HG03060 (cell line): ENCODE results near the gene EXD3.

ENCODE experiments used
- ATAC-seq: cut with Tn5 transposase; IDR thresholded peaks from one replicate; pipeline ENCODE4 v1.9.1; 2021; ENCODE audit warnings: low read depth, moderate number of reproducible peaks; ENCODE audit not compliant: unreplicated experiment

EXD3 gene

DNA sequence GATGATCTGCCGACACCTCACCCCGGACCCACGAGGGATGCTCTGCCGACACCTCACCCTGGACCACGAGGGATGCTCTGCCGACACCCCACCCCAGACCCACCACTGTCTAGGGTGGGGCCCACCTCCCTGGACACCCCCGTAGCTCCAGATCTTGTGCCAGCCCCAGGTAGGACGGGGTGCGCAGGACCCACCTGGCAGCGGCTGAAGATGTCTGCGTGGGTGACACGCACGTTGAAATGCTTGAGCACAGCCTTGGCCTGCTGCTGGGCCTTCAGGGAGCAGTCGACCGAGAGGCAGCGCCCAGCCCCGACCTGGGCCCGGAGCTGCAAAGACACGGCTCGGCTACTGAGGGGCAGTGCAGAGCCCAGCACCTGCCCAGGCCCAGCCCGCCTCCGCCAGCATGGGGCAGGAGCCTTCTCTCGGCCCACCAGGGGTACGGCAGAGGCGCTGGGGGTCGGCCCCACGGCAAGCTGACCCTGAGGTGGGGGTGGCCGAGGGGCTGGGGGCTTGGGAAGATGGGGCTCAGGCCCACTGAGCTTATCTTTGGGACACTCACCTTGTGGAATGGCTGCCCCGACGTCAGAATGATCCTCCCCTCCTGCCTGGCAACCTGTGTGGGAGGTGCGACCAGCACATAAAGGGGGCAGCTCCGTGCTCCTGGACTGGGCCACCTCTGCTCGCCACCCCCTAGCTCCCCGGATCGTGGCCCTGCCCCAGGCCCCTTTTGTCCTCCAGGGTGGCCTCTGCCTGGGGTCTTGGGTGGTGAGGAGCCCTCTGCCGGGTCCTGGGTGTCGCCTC lies 99.2 kb downstream of the EXD3 start:
- no peak for ATAC-seq

GRCh38 chr9:137321726-137322361 lies 101.1 kb downstream of the EXD3 start:
- ATAC-seq, result no peak

GRCh38 chr9:137320555-137321384 lies 102.2 kb downstream of the EXD3 start:
- no peak for ATAC-seq

- ATAC-seq, result no peak
Observed at GRCh38 chr9:137319739-137320551, 103.0 kb downstream of the EXD3 start.

DNA sequence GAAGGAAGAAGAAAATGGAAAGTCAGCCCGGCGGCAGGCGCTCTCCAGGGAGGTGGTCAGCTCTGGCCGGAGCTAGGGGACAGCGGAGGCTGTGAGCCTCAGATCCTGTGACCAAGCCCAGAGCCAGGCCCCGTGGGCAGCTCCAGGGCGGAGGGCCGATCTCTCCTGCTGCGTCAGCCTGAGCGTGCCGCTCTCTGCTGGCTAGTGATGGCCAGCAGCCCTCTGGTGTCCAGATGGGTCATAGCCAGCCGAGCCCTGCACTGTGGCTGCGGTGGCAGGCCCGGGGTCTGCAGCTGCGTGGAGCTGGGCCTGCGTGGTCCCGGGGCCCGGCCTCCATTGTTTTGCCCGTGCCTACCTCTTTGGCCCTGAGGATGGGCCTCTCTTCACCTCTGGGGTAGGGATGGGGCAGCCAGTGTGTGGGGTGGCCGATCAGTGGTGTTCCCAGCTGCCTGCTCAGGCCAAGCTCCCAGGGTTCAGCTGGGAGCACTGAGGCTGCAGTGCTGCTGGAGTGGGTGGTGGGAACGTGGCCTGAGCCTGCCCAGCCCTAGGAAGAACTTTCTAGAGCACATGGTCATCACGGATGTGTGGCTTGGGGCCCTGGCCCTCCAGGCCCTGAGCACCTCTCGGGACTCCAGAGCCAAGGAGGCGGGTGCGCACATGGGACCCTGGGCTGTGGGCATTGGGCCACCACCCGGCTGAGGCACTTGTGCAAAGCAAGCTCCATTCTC lies 103.8 kb downstream of the EXD3 start:
- no peak for ATAC-seq

GRCh38 chr9:137318602-137319001 lies 104.4 kb downstream of the EXD3 start:
- ATAC-seq, result no peak

- no peak for ATAC-seq
Observed at GRCh38 chr9:137317718-137318511, 105.0 kb downstream of the EXD3 start.

DNA sequence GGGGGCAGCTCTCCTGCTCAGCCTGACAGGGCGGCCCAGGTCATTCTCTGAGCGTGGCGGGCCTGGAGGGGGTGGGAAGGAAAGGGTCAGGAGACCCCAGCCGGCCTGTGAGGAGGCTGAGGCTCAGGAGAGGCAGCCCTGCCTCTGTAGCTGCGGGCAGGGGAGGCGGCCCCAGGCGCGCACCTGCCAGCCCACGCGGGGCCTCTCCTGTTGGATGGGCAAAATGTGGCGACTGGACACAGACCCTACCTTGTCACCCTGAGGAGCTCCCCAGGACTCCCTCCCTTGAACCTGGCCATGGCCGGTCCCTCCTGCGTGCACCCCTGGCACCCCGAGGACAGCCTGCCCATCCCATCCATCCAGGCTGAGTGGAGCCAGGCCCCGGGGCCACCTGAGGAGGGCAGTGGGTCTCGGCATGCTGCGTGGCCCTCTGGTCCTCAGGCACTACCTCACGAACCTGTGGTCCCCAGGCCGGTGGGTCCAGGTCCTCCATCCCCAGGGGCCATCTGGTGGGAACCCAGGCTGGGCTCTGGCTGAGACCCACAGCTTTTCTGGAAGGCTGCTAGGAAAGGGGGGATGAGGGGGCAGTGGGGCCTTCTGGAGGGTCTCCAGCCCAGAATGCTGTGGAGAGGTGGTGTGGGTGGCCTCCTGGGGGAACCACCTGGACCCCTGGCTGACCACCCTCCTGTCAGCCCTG lies 105.8 kb downstream of the EXD3 start:
- no peak for ATAC-seq

DNA sequence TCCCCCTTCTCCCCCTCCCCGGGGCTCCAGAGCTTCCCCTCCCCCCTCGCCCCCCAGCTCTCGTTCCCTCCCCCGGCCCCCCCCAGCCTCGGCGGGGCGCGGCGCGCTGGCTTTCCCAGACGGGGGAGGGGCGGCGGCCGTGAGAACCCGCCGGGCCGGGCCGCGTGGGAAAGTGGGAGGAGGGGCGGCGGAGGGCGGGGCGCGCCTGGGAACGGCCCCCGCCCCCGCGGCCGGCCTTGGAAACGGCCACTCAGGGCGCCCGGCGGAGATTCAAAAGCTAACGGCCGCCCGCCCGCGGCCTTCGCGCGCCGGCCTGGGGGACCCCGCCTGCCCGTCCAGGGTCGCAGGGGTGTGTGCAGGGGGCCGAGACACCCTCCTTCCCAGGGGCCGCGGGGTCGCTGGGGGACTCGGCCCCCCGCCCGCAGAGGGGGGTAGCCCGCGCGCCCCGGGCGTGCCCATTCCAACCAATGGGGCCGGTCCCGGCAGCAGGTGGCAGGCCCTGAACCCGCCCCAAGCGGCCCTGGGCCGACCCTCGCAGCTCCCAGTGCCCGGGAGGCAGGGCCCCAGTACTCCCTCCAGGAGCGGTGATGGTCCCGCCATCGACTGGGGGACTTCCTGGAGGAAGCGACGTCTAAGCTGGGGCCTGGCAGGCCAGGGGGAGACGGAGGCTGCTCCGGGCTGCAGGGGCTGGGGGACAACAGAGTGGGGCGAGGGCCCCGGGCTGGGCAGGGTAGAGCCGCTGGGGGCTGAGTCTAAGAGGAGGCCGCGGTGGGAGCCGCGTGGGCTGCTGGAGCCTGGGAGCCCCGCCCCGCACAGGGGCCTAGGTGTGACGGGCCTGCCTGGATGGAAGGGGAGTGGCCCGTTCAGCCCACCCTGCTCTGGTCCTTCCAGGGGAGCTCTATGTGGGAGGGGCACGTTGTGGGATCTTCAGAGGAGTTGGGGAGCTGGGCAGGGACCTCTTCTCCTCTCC lies 106.7 kb downstream of the EXD3 start:
- no peak for ATAC-seq

- ATAC-seq, result no peak
Observed at GRCh38 chr9:137315581-137316011, 107.4 kb downstream of the EXD3 start.

DNA sequence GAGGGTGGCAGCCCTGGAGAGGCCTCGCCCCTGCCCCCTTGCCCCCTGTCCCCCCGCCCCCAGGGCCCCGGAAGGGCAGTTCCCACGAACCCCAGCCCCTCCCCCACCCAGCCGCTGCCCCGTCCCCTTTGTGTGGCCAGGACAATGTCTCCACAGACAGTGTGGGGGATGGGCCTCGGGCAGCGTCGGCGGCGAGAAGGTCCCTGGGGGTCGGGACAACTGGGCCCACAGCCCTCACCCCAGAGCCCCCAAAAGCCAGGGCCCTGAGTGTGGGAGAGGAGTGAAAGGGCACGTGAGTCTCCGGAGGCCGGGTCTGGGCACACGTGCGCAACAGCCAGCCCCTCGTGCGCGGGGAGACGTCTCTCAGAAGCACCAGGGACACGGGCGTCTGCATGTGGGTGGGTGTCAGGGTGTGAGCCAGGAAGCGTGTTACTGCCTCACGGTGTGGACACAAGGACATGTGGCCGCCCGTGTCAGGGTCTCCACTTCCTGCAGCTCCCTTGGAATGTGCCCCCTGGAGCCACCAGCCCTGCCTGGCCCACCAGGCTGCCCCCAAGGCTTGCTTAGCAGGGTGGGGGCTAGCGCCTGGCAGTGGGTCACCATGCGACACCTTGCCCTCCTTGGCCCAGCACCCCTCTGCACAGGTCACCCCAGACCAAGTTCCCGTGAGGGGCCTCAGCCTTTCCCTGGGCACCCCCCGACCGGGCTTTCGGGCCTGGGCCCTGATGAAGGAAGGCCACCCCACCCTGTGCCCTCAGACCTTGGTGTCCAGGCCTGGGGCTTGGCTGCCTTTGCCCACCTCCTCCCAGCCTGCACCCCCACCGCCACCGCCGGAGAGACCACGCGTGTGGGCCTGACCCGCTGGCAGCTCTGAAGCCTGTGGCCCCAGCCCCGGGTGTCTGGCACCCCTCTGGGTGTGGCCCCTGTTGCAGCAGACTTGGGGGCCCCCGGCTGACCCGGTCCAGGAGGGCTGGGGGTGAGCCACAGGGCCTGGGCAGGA lies 108.1 kb downstream of the EXD3 start:
- ATAC-seq, result no peak

DNA sequence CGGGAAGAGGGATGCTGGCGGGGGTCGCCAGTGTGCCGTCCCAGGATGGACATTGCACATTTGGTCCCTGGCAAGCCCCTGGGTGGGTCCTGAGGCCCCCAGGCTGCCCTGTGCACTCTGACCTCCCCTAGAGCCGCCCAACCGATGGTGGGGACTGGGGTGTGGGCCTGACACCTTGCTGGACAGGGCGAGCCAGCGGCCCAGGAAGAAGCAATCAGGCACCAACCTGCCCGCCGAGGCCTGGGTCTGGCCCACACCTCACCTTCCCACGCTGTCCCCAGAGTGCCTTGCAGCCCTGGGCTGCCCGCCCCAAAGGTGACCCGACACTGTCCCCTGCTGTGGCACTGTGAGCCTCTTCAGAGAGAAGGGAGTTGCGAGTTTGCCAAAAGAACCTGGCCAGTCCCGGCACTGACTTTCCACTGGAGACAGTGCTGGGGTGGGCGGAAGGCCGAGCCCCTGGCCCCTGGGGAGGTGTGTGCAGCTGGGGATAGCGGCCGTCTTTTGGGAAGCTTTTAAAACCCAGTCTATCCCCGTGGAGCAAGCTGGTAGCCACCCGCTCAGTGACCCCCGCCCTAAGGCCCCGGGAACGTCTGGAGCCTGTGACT lies 108.9 kb downstream of the EXD3 start:
- no peak for ATAC-seq

DNA sequence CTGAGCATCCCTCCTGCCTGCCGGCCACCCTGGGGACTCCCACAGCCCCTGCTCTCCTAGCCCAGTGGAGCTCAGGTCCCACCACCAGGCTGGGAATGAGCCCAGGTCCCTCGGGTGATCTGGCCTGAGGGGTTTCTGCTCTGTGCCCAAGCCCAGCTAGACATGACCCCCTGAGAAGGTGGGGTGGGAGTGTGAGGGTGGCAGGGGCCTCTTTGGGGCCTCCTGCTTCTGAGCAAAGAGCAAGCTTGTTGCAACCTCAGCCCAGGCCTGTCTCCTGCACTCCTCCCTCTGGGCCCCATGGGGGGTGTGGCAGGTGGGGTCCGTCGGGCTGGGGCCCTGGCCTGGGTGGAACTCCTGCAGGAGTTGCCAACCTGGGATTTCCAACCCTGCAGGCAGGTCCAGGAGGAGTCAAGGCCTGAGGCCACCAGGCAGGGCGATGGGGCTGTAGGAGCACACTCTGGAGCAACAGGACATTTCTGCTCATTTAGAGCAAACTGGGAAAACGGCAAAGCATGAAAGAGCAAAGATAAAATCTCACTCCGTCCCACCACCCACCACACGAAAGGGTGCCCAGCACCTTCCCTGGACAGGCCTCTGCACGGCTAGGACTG lies 109.5 kb downstream of the EXD3 start:
- ATAC-seq, result no peak

GRCh38 chr9:137312852-137313325 lies 110.1 kb downstream of the EXD3 start:
- ATAC-seq, result no peak
